NCI-H1694 (cell line): Measurements from ENCODE around the gene SKI.
"Not testable (repeated sequence)": the region's sequence is repeated elsewhere in the genome, so short reads cannot be mapped to it uniquely, and the experiment has no call there.

Experiments
- DNase-seq: peaks from one replicate; lab custom pipeline; 2025; lab: John Stamatoyannopoulos, UW

SKI gene

DNA sequence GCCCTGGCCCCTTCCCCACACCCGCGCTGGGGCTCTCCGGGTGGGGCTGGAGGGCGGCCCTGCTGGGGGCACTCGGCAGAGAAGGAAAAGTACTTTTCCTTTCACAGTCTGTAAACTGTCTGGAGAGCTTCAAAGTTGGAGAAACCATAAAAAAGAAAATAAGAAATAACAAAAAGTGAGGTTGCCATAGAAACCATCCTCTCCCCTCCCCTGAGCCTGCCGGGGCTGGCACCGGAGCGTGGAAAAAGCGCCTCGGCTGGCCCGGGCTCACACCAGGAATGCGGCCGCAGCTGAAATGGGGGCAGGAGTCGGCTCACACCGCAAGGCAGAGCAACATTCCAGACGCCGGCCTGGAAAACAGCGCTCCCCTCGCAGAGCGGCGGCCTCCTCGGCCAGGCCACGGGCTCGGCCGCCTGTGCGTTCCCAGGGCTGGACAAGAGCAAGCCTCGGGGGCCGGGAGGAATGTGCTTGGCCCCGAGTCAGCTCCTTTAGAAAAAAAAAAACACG, 94.0 kb downstream of the SKI start:
- no peak for DNase-seq

DNA sequence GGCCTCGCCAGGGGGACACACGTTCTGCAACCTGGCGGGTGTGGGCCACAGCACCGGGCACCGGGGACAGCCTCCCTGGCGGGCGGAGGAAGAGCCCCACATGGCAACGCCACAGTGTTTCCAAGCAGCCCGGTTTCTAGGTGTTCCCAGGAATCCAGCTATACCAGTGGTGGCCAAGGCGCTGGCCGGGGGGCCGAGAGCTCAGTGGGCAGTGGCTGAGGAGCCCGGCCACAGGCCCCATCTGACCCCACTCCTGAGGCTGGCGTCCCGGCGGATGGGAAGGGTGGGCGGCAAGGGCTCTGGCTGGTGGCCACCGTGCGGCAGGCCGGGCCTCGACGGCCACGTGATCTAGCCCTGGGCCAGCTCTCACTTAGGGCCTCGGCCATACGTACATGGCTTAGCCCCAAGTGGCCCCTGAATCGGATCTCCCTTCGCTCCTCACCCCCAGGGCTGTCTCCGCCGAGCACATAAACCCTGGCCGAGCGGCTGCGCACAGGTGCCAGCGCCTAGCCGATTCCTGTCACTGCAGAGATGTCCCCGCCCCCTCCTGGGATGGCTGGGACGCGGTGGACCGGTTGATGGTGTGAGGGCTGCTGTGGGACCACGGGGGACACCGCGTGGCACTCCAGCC, 94.6 kb downstream of the SKI start:
- DNase-seq: no peak

DNA sequence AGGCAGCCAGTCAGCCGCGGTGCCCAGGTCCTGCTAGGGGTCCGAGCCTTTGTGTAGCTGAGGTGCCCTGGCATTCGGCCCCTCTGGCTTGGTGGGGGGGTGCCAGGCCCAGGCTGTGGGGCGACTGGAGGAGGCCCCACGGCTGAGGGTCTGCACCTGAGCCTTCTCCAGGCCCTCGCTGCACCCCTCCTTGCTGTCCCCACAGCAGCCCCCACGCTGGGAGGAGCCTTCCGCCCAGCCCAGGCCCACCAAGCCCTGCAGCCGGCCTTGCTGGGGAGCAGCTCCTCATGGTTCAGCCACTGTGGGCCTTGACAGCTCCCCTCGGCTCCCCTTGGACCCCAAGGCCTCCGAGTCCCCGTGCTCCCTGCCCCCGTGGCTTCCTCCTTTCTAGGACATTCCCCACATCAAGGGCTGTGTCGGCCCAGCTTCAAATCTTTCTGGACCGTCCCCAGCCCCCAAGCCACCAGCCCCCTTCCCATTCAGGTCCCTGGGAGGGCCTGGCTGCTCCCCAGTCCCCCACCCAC, 95.4 kb downstream of the SKI start:
- no peak for DNase-seq

DNA sequence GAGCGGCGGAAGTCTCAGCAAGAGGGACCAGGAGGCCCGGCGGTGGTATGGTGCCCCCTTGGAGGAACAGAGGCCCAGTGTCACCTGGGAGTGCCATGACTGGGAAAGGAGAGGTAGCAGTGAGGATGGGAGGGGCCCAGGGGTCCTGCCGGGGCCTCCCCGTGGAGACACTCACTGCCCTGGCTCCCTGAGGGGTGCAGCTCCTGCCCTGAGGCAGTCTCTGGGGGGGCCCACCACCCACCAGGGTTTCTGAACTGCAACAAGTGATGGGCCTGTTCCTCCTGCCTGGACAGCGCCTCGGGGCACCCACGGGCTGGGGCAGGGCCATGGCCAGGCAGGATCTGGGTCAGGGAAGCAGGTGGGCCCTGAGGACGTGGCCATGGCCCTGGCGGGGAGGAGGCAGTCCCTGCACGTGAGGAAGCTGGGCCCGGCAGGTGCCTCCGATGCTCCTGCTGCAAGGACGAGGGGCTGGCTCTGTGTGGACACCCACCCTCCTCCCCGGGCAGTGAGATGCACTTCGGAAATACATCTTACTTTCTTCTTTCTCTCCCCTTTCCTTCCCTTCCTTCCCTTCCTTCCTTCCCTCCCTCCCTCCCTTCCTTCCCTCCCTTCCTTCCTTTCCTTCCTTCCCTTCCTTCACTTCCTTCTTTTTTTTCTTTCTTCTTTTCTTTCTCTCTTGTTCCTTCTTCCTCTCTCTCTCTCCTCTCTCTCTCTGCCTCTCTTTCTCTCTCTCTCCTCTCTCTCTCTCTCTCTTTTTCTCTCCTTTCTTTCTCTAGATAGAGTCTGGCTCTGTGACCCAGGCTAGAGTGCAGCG, 96.6 kb downstream of the SKI start:
- DNase-seq: no peak

DNA sequence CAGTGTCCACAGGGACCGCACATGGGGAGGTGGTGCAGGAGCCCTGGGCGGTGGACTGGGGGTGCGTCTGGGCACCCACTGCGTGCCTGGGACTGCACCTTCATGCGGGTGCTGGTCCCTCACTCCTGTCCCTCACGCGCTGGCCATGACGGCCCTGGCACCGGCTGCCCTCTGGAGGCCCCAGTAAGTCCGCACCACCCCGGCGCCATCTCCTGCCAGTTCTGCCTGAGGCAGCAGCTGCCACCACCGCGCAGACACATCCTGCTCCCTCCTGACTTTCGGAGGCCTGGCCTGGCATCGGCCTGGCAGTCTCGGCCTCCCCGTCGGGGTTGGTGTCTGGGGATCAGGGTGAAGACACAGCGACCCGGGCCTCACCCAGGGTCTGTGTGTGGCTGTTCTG, 98.4 kb downstream of the SKI start:
- DNase-seq: no peak

DNA sequence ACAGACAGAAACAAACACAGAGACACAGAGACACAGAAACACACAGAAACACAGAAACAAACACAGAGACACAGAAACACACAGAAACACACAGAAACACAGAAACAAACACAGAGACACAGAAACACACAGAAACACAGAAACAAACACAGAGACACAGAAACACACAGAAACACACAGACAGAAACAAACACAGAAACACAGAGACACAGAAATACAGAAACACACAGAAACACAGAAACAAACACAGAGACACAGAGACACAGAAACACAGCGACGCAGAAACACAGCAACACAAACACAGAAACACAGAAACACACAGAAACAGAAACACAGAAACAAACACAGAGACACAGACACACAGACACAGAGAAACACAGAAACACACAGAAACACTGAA, 99.0 kb downstream of the SKI start:
- not testable (repeated sequence) for DNase-seq

DNA sequence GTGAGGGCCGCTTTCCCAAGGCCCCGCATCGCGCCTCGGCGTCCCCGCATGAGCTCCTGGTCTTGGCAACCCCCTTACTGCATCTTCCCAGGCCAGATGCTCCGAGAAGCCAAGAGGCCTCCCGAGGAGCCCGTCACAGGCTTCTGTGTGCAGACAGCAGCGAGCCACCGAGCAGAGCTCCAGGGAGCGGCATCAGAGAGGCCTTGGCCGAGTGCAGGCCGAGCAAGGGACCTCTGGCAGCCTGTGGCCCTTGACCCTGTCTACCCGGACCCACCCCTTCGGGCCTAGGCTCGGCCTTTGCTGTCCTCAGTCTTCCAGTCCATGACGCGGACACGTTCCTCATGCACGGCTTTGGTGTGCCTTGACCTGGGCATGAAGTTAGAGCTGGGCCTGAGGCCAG, 99.7 kb downstream of the SKI start:
- no peak for DNase-seq

DNA sequence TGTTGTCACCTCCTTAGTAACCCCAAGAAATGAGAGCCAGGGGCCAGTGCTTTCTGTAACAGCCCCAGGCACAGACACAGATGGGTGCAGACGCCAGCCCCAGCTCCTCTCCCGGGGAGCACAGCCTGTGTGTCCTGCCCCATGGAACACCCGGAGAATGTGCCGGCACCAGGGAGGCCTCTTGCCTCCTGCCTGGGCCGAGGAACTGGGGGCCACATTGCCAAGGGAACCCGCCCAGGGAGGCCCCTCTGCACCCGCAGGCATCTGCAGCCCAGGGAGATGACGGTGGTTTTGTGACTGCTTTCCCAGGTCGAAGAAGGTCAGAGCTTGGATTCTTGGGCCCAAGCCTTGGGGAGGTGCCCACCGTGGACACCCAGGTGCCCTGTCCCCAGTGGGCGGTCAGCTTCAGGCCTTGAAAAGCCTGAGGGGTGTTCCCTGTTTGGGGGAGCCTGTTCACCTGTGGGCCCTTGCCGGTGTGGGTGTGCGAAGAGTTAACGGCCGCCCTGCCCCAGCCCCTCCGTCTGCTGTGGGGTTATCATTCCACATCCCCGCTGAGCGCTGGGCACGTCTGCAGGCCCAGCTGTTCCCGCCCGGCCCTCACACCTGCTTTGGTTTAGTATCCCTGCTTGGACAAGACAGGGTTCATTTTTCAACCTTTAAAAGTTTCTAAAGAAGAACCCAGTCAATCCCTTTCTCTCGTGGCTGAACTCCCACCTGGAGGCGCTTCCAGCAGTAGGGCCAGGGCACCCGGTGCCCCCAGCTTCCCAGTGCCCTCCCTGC, 100.7 kb downstream of the SKI start:
- DNase-seq: no peak

DNA sequence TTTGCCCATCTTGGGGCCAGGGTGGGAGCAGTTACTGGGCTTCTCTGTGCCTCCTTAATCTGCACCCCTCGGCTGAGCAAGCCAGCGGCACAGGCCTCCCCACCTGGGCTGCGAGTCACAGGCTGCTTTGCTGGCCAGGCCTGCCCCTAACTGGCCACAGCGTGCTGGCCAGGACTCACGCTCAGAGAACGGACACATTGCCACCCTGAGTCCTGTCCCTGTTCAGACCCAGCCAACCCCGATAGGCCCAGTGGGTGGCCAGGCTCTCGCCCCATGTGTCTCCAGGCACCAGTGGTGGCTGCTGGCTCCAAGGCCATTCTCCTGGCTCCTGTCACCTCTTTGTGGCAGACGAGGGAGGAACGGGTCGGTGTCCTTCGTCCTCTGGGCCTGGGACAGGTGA, 101.9 kb downstream of the SKI start:
- no peak for DNase-seq

DNA sequence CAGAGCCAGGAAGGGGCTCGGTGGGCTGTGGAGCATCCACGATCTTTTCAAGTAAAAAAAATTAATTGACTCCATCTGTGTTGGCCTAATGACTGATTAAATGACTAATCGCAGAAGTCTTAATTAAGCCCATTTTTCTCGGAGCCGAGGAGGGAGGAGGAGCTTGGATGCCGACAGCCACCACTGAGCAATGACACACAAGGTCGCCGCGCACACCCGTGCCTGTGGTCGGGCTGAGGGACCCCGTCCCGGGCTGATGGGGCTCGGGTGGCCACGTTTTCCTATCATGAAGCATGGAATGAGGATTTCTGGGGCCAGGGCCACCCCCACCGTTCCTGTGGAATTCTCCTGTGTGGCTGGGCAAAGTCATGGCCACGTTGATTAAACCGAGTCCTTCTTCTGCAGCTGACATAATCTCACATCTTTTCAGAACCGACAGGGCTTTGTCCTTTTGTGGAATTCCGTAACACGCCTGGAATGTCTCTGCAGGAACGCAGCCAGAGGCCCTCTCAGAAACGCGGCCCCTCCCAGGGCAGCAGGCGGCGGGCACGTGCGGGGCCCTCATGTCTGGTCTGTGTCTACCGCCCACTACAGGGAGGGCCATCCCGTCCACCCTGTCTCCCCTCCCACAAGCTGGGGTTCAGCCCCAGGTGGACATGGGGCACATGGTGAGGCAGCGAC, 102.5 kb downstream of the SKI start:
- no peak for DNase-seq

DNA sequence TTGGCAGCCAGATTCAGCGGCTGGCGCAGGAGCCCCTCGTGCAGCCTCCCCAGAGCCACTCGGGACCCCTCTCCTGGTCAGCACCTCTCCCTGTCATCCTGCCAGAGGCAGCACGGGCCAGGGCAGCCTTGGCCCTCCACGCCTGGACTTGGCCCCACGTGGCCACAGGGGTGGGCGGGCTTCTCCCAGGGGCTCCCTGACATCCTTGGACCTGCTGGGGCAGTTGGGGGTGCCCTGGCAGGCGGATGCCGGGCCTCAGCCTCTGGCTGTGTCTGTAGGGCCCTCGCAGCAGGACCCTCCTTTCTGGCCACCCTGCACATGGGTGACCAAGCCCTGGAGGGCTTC, 103.1 kb downstream of the SKI start:
- DNase-seq: no peak

DNA sequence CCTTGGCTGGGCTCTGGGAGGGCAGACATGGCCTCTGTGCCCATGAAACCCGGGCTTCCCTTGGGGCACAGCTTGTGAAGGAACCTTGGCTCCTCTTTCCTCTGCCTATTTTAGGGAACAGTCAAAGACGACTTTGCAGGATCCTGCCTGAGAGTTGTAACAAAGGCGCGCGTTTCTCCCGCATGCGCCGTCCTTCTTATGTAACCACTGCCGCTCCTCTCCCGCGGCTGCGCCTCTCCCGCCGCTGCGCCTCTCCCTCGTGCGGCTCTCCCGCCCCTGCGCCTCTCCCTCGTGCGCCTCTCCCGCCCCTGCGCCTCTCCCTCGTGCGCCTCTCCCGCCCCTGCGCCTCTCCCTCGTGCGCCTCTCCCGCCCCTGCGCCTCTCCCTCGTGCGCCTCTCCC, 103.5 kb downstream of the SKI start:
- not testable (repeated sequence) for DNase-seq

DNA sequence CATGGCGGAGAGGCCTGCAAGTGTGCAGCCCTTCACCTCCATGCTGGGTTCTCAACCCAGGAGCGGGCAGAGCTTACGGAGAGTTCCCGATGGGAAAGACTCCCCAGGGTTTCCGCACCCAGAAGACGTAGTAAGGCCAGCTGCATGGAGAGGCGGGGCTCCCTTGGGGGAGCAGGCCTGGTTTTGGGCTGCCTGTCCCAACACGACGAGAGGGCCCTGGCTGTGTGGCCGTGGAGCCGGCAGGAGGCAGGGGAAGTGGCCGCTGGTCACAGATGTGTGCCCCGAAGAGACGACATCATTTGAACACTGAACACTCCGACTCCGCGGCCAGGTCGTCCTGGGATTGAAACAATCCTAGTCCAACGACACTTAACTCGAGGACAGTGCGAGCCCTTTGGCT, 106.2 kb downstream of the SKI start:
- no peak for DNase-seq

DNA sequence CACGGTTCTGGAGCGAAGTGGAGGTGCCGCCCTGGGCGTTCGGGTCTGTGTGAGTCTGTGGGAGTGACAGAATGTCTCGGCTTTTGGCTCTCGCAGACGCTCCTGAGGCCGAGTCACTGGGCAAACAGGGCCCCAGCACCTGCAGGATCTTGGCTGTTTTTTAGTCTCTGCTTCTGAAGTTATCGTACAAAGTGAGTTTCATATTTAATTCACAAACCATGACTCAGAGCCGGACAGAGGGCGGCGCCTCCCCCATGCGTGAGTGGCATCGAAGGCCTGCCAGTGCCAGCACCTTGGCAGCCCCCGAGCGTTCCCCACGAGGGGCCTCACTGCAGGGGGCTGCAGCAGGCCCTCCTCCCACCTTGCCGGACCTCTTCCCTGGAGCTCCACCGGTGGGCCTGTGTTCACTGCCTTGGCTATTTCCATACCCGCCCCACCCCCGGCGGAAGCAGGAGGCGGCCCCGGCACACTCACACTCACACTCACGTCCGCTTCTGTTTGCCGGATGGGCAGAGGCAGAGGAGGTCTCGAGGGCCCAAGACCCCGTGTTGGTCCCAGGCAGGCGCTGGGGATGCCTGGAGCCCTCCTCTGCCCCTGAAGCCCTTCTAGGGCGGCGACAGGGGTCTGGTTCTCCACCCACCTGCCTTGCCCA, 106.9 kb downstream of the SKI start:
- no peak for DNase-seq

DNA sequence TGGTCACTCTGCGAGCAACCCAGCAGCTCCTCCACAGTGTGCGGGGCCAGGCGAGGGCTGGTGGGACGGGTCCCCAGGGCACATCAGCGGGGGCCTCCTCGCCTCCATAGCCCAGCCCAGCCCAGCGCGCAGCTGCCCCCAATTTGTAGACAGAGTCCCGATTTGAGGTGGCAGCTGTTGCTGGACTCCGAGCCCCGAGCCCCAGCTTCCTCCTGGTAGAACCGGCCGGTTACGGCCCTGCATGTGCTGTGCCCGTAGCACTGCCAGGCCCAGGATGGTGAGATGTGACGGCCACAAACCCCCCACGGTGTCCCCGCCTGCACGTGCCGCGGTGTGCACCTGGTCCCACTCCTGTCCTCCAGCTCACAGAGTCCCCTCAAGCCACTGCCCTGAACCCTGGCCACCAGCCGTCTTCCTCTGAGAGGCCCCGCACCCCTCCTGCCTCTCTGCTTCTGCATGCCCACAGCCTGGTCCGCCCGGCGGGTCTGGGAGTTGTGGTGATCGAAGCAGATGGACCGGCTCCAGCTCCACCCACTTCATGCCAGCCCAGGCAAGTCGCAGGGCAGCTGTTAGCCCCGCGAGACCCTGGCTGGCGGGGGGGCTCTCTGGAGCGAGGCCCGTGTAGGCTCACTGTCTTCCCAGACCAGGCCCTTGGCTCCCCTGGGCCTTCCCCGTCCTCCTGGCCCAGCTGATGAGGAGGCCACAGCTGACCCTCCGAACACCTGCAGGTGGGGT, 107.8 kb downstream of the SKI start:
- DNase-seq: no peak

DNA sequence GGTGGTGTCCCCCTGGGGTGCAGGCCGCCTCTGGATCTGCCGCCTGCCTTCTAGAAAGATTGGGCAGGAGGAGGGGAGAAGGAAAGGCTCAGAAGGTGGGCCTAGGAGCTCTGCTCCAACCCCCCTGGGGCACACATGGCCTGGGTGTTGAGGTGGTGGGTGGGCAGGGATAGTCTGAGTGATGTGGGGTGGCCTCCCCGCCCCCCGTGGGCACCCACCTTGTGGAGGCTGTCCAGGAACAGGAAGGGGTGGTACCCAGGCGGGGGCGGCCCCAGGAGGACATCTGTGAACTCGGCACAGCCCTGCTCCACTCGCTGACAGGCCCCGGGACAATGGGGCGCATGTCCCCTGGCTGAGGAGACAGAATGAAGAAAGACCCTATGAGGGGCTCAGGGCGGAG, 108.4 kb downstream of the SKI start:
- DNase-seq: no peak

DNA sequence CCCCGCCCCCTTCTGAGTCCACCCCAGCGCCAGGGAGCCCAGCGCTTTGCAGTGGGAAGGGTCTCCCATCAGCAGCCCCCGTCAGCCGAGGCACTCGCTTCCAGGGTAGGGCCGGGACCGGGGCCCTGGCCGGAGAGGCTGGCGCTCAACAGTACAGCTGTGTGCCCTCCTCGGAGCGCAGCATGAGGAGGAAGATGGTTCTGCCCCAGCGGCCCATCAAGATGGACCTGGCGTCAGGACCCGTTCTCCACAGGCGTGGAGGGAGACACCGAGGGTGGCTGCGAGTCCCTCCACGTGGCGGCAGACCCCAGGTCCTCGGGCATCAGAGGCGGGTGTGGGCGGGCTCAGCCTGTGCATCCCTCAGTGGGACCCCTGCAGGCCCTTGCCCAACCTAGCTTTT, 109.0 kb downstream of the SKI start:
- DNase-seq: no peak

DNA sequence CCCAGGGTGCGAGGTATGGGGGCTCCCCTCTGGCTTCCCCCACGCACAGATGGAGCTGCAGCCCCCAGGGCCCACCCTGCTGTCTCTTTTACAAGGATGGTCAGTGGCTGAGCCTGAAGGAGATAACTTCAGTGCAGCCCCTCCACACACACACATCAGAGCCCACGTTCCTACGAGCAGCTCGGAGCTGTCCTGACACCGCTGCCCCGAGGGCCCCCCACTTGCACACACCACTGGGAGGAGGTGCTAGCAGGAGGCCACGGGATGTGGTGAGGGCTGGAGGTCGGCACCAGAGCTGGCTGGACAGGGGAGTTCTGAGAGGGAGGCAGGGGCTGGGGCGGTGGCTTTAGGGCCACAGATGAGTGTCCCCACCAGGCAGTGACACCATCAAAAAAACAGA, 109.4 kb downstream of the SKI start:
- no peak for DNase-seq

DNA sequence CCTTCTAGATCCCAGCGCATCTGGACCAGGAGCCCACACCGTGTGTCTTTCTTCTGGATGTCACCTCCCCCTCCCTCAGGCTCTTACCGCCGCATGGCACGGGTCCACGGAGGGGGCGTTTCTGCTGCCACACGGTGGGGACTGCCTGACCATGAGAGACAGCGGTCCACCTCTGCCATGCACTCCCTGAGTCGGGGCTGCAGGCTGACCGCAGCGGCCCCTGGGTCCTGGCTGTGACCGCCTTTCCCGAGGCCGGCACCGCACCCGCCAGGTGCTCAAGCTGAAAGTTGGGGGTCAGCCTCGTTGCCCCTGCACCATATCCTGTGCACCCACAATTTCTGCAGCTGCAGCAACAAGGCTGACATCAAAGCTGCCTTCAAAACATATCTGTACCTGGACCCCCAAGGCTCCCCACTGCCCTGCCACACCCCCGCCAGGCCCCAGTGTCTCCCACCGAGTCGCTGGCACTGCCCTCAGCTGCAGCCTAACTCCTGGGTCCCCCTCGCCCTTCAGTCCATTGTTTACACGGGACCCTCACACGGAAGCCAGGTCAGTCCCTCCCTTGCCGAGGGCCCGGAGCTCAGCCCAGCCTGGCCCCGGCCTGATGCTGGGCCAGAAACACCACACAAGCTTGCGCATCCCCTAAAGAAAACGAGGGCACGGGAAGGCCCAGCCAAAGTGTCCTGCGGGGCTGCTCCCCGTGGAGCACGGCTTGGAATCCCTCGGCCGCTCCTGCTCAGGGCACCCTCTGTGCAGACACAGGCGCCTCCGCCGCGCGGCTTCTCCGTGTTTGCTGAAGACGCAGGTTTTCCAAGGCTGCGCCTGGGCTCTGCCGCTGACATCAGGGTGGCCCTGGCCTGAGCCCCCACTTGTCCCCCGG, 111.3 kb downstream of the SKI start:
- DNase-seq: no peak
